Amygdala (tissue), 56 donors: ENCODE measurements around the gene TWNK.
A peak's percentile ranks its signal among the peaks of the same experiment; 100 is the strongest.
"Not testable (repeated sequence)": the region's sequence is repeated elsewhere in the genome, so short reads cannot be mapped to it uniquely, and the experiment has no call there.

Source experiments
- DNase-seq, 56 donors: peaks; one replicate each; lab custom pipeline; 2025; lab: John Stamatoyannopoulos, UW

The TWNK gene

GRCh38 chr10:101022967-101023705 is 35.8 kb downstream of the TWNK start:
- DNase-seq: no peak

- DNase-seq: no peak
Observed at GRCh38 chr10:101027106-101027720, 39.9 kb downstream of the TWNK start.

- DNase-seq: no peak
Observed at GRCh38 chr10:101028446-101029337, 41.3 kb downstream of the TWNK start.

GRCh38 chr10:101029520-101030295 is 42.4 kb downstream of the TWNK start:
- DNase-seq: no peak

GRCh38 chr10:101030496-101031127 is 43.3 kb downstream of the TWNK start:
- no peak for DNase-seq

- DNase-seq: peak; percentile 34 to 99 (median 90)
Observed at GRCh38 chr10:101031128-101031795, 43.9 kb downstream of the TWNK start, which contains the start of the genes PDZD7 and SFXN3. Gene PDZD7 (minus strand): TSS chr10:101031129. CDS start chr10:101030219, 910 bp downstream. Gene SFXN3 (plus strand): TSS chr10:101031234. CDS start chr10:101034695, 3,461 bp downstream.

GRCh38 chr10:101031796-101032636 is 44.7 kb downstream of the TWNK start:
- peak; percentile 40 to 91 (median 78) for DNase-seq

GRCh38 chr10:101032637-101033224 is 45.4 kb downstream of the TWNK start:
- peak in 46 of 56 donors; percentile 37 to 86 (median 69) for DNase-seq

GRCh38 chr10:101033276-101033675 is 45.9 kb downstream of the TWNK start:
- DNase-seq: no peak

GRCh38 chr10:101034404-101034803 is 47.1 kb downstream of the TWNK start:
- DNase-seq: not testable (repeated sequence)

- no peak for DNase-seq
Observed at GRCh38 chr10:101035314-101035713, 48.0 kb downstream of the TWNK start.

GRCh38 chr10:101035916-101036702 is 48.8 kb downstream of the TWNK start:
- no peak for DNase-seq

- DNase-seq: no peak
Observed at GRCh38 chr10:101036726-101037125, 49.4 kb downstream of the TWNK start.

GRCh38 chr10:101038484-101038883 is 51.1 kb downstream of the TWNK start:
- DNase-seq: no peak

- DNase-seq: peak in 4 of 56 donors; percentile 7 to 28 (median 21)
Observed at GRCh38 chr10:101040061-101040460, 52.7 kb downstream of the TWNK start.

- DNase-seq: no peak
Observed at GRCh38 chr10:101040851-101041250, 53.5 kb downstream of the TWNK start.

- peak in 54 of 56 donors; percentile 6 to 90 (median 56) for DNase-seq
Observed at GRCh38 chr10:101041252-101041761, 54.0 kb downstream of the TWNK start.
